NOMO-1 treated with dmso at 0.1 percent for 144 hours (cell line): ENCODE data around the gene GUCY1A2.

Experiments used
- DNase-seq: peaks from one replicate; lab custom pipeline; 2025; ENCODE audit not compliant: unreplicated experiment; lab: John Stamatoyannopoulos, UW

Gene GUCY1A2

DNA sequence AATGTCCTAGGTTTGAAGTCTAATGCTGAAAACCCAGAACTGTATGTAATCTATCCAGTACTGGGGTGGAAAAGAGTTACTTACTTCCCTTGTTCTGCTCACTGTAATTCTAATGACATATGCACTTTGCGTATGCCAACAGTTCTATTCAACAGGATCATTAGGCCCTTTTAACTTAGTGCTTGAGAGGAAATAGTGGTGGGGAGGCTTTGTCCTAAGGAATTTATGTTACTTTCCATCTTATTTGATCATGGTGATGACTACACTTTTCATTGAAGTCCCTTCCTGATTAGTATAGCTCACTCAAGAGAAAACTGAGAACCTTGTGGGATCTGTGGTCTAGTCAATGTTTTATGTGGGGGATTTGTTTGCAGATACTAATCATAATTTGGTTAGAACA is 348.2 kb downstream of the GUCY1A2 start:
- no peak for DNase-seq

DNA sequence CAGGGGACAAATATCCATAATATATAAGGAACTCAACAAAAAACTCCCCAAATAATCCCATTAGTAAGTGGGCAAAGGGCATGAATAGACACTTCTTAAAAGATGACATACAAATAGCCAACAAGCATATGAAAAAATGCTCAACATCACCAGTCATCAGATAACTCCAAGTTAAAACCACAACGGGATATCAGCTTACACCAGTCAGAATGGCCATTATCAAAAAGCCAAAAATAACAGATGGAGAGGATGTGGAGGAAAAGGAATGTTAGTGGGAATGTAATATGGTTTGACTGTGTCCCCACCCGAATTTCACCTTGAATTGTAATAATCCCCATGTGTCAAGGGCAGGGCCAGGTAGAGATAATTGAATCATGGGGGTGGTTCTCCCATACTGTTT is 350.1 kb downstream of the GUCY1A2 start:
- no peak for DNase-seq

- DNase-seq, result no peak
These were observed 361.6 kb downstream of the GUCY1A2 start for GRCh38 chr11:106656646-106657045.

DNA sequence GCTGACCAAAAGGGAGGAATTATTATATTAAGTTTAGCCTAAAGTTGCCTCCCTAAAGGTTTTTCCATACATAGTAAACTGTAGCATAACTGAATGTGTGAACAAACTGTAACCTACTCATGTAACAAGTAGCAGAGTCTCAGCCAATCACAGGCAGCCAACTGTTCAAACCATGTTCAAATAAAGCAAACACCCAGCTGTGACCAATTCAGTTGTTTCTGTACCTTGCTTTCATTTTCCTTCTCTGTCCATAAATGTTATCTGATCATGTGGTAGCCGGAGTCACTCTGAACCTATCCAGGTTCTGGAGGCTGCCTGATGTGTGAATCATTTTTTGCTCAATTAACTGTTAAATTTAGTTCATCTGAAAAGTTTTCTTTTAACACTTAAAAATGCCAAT is 373.5 kb downstream of the GUCY1A2 start:
- no peak for DNase-seq

- DNase-seq, result no peak
These were observed 375.9 kb downstream of the GUCY1A2 start for GRCh38 chr11:106642331-106642730.

- DNase-seq, result no peak
These were observed 386.0 kb downstream of the GUCY1A2 start for GRCh38 chr11:106632283-106632682.

DNA sequence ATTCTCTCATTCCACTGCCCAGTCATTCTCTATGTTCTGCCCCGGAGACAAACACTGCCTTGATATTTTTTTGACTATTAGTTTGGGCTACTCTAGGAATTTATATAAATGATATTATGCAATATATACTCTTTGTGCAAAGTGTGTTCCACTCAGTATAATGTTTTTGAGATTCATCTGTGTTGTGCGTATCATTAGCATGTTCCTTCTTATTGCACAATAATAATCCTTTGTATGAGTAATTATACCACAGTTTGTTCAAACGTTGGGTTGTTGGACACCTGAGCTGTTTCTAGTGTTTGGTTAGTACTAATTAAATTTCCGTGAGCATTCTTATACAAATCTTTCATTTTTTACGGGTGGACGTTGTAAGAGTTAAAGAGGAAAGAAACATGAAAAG is 390.6 kb downstream of the GUCY1A2 start:
- DNase-seq, result no peak

GRCh38 chr11:106625566-106625965 is 392.7 kb downstream of the GUCY1A2 start:
- no peak for DNase-seq

GRCh38 chr11:106624377-106624776 is 393.9 kb downstream of the GUCY1A2 start:
- no peak for DNase-seq
